Osteocyte (in vitro differentiated cells): ENCODE measurements around the gene HEATR3. TPM values are rescaled to one million over a fixed set of nuclear protein-coding genes. Genes with fewer than 3 reads are reported as not detected.

ENCODE experiments used
- DNase-seq: peaks from one replicate; pipeline ENCODE4 v3.0.0; 2021; ENCODE audit warnings: mixed read lengths; ENCODE audit not compliant: unreplicated experiment; ENCODE audit errors: extremely low spot score
- H3K27ac Mint-ChIP-seq: one replicate; pipeline ENCODE4 v1.8.0; 2021; ENCODE audit warnings: mild to moderate bottlenecking, mixed read lengths; ENCODE audit not compliant: unreplicated experiment
- H3K27me3 Mint-ChIP-seq: one replicate; pipeline ENCODE4 v1.8.0; 2021; ENCODE audit warnings: mixed read lengths; ENCODE audit not compliant: unreplicated experiment
- H3K36me3 Mint-ChIP-seq: one replicate; pipeline ENCODE4 v1.8.0; 2021; ENCODE audit warnings: mixed read lengths; ENCODE audit not compliant: unreplicated experiment
- H3K4me1 Mint-ChIP-seq: one replicate; pipeline ENCODE4 v1.8.0; 2021; ENCODE audit warnings: mixed read lengths; ENCODE audit not compliant: unreplicated experiment
- H3K4me3 Mint-ChIP-seq: one replicate; pipeline ENCODE4 v1.8.0; 2021; ENCODE audit warnings: mild to moderate bottlenecking, moderate library complexity, mixed read lengths; ENCODE audit not compliant: unreplicated experiment
- H3K9me3 Mint-ChIP-seq: one replicate; pipeline ENCODE4 v1.8.0; 2021; ENCODE audit warnings: mixed read lengths; ENCODE audit not compliant: unreplicated experiment
- CTCF ChIP-seq: fragments of 200-600 bp; sonication (generic); IDR thresholded peaks from 2 replicates; pipeline ENCODE4 v1.5.0; 2021; ENCODE audit warnings: antibody characterized with exemption, mild to moderate bottlenecking, moderate library complexity
- total RNA-seq: library from RNA; stranded (reverse); gene quantifications from 2 replicates; pipeline ENCODE4 v1.2.1, GENCODE V29; 2021

Gene HEATR3
- total RNA-seq, 1 donor from 2014 or later = 19.4 TPM

GRCh38 chr16:50069060-50069459 lies 3.3 kb downstream of the HEATR3 start:
- Mint-ChIP-seq H3K27me3 (no peaks in the 10 kb centered on the region), H3K9me3 (no peaks in the 10 kb centered on the region), H3K4me1 (peaks cover 29% of the 10 kb centered on the region), H3K27ac (no peak overlapping the region), H3K4me3 (no peak overlapping the region), H3K36me3 (peaks cover 12% of the 10 kb centered on the region)
- no peak for TF ChIP-seq CTCF
- no peak for DNase-seq

DNA sequence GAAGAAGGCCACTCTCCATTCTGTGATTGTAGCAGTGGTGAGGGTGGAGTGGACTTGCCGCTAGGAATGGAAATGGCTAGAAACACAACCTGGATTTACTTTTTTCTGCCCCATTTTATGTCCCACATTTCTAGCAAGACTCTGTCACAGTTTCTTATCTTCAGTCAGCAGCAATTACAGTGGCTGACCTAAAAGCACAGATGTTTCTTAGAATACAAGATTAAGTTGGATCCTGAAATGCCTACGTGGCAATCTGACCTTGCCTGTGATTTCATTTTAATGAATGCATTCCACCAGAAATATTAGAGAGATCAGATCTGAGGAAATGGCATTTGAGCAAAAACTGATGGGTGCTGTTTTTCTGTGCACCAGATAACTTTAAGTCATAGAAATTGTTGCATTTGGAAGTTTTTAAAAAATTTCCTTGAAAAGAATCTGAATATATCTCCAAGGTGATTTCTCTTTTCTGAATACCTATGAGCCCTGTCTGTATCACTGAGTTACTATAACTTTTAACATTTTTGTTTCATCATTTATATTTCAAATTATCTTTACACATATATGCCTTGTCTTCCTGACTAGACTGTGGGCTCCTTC lies 5.4 kb downstream of the HEATR3 start:
- no peaks in the 10 kb centered on the region for H3K9me3 Mint-ChIP-seq
- peaks cover 25% of the 10 kb centered on the region for H3K4me1 Mint-ChIP-seq
- TF ChIP-seq CTCF = no peak
- no peak overlapping the region for H3K27ac Mint-ChIP-seq
- no peak for DNase-seq
- peaks cover 20% of the 10 kb centered on the region for H3K36me3 Mint-ChIP-seq
- no peak overlapping the region for H3K4me3 Mint-ChIP-seq
- no peaks in the 10 kb centered on the region for H3K27me3 Mint-ChIP-seq

- TF ChIP-seq CTCF = no peak
- H3K9me3 Mint-ChIP-seq = no peaks in the 10 kb centered on the region
- peak overlapping the region; percentile 53 for H3K27ac Mint-ChIP-seq
- no peak overlapping the region for H3K4me3 Mint-ChIP-seq
- no peak for DNase-seq
- H3K27me3 Mint-ChIP-seq = no peaks in the 10 kb centered on the region
- H3K36me3 Mint-ChIP-seq = peaks cover 29% of the 10 kb centered on the region
- peaks cover 12% of the 10 kb centered on the region for H3K4me1 Mint-ChIP-seq
Measured at GRCh38 chr16:50072730-50073129, 7.0 kb downstream of the HEATR3 start.

DNA sequence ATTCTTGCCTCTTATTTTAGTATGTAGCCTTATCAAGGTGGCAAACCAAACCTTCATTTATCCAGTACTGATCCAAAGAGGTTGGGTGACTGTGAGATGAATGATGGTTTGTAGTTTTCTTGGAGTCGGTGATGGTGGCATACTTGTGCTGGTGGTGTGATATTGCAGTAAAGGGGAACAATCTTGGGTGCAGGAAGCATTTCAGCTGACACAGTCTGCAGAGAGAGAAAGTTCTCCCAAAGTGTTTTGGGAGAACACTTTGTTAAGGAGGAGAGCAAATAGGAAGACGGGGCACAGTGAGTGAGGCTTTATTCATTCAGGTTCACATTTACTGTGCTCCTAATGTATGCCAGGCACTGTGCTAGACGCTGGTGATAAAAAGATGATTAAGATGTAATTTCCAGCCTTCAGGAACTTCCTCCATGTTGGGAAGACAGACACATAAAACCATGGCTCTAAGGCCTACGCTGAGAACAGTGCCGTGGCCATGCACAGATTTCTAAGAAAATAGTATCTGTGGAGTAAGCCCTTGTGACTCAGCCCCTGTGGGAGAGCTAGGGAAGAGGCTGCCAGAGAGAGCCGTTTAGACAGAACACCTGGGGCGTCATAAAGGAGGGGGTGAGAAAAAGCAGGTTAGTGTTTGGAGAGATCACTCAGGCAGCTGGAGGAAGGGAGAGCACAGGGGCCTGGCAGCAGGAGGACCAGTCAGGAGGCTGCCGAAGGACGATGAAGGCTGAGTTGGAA lies 13.8 kb downstream of the HEATR3 start:
- Mint-ChIP-seq H3K9me3 (no peaks in the 10 kb centered on the region), H3K4me1 (peaks cover 13% of the 10 kb centered on the region), H3K36me3 (peaks cover 36% of the 10 kb centered on the region), H3K4me3 (no peak overlapping the region), H3K27ac (no peak overlapping the region), H3K27me3 (no peaks in the 10 kb centered on the region)
- TF ChIP-seq CTCF = no peak
- no peak for DNase-seq

- TF ChIP-seq CTCF = no peak
- Mint-ChIP-seq H3K36me3 (peaks cover 36% of the 10 kb centered on the region), H3K27ac (no peak overlapping the region), H3K27me3 (no peaks in the 10 kb centered on the region), H3K4me3 (no peak overlapping the region), H3K9me3 (no peaks in the 10 kb centered on the region), H3K4me1 (peaks cover 13% of the 10 kb centered on the region)
- no peak for DNase-seq
Measured at GRCh38 chr16:50081428-50082018, 15.8 kb downstream of the HEATR3 start.
